Stimulated activated CD4-positive, alpha-beta T cell treated with anti-CD3 and anti-CD28 coated beads, TNF-alpha, amount 100 ng/mL, for 48 hours (primary cell): ENCODE data around the gene GLIPR1.
"Not testable (repeated sequence)": the region's sequence is repeated elsewhere in the genome, so short reads cannot be mapped to it uniquely, and the experiment has no call there.

ENCODE experiments used
- DNase-seq, 3 donors: peaks; one replicate each; pipeline ENCODE4 v3.0.0-alpha.2; 2020; ENCODE audit warnings: low read depth in 3 of 3

GLIPR1 gene

DNA sequence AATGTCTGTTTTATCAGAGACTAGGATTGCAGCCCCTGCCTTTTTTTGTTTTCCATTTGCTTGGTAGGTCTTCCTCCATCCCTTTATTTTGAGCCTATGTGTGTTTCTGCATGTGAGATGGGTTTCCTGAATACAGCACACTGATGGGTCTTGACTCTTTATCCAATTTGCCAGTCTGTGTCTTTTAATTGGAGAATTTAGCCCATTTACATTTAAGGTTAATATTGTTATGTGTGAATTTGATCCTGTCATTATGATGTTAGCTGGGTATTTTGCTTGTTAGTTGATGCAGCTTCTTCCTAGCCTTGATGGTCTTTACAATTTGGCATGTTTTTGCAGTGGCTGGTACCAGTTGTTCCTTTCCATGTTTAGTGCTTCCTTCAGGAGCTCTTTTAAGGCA lies 40.7 kb downstream of the GLIPR1 start:
- DNase-seq, result not testable (repeated sequence)

GRCh38 chr12:75522124-75522523 lies 41.6 kb downstream of the GLIPR1 start:
- not testable (repeated sequence) for DNase-seq

- no peak for DNase-seq
These were observed 44.7 kb downstream of the GLIPR1 start for GRCh38 chr12:75525263-75525662.

DNA sequence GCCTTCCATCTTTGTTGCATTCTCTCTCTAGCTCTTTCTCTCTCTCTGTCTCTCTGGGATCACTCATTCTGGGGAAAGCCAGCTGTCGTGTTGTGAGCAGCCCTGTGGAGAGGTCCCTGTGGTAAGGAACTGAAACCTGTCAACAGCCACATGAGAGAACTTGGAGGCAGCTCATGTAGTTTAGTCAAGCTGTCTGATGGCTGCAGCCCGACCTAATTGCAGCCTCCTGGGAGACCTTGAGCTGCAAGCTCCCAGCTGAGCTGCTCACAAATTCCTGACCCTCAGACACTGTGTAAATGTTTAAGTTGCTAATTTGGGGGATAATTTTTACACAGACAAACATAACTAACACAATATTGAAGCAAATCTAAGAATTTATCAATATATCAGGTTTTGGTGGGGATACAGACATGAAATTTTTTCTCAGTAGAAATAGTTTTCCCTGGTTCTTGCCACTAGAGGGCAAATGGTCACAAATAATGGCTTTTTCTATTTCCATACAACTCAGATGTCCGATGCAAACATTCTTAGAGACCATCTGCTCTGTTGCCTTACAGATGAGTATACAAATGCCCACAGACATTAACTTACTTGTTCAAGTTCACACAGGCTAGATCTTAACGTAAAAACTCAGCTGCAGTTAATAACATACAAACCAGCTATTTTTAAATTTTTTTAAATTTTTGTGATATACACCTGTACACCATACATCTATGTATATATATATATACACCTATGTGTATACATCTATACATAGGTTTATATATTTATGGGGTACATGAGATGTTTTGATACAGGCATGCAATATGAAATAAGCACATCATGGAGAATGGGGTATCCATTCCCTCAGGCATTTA lies 46.3 kb downstream of the GLIPR1 start:
- DNase-seq, result no peak

DNA sequence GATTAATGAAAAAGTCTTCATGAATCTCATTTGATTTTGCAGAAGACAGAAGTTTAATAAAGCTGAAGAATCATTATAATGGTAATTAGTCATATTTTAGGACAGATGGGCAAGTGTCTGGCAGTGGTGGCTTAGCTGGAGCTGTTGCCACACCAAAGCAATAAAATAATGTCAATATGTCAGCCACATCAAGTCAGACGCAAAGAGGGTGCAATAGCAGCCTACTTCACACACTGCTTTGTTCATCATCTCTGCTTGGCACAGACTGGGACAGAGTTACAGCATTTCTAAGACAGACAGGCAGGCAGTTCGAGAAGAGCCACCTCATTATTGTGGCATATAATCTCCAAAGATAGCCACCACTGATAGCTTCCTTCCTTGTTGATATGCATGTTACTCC lies 47.7 kb downstream of the GLIPR1 start:
- no peak for DNase-seq

DNA sequence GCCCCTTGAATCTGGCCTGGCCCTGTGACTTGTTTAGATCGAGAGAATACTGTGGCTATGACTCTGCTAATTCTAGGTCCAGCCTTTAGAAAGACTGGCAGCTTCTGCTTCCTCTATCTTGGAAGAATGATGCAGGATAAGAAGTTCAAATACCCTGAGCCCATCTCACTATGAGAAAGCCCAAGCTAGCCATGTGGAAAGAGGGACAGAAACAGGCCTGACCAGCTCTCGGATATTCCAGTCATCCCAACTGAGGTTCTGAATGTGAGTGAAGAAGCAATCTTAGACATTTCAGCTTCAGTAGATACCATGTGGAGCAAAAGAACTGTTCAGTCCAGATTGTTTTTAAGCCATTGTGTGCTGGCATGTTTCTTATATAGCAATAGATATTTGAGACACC lies 48.1 kb downstream of the GLIPR1 start:
- no peak for DNase-seq

- no peak for DNase-seq
These were observed 48.8 kb downstream of the GLIPR1 start for GRCh38 chr12:75529316-75529715.

GRCh38 chr12:75529826-75530225 lies 49.3 kb downstream of the GLIPR1 start:
- DNase-seq, result no peak

DNA sequence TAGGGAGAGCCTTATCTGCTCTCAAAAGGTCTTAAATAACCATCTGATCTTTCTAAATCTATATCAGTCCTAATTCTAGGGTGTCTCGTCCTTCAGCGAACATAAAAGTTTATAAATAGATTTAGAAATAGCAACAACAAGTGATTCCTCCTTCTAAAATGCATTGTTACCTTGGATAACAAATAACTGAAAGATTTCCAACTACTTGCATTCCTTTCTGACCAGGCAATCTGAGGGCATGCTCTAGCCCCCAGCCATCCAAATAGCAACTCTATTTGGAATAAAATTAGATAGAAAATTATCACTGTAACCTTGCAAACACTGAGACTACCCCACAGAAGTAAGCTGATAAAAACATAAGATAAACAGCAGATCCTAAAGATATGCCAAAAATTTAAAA lies 52.7 kb downstream of the GLIPR1 start:
- DNase-seq, result no peak

- DNase-seq, result no peak
These were observed 59.3 kb downstream of the GLIPR1 start for GRCh38 chr12:75539889-75540288.

DNA sequence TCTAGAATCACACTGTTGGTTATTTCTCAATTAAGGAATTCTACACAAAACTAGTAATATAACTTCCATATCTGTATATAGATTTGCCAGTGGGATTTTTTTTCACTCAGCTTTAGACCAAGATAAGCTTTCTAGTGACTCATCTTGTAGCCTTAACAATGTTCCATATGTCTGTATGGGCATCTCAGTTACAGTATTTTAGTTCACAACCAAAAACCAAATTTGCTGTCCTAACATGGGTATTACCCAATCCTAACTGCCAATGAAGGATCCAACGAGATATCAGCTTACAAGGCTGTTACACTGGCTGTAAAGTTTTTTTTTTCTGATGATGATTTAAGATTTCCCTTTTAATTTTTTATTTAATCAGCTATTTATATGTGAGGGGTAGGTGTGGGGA lies 62.4 kb downstream of the GLIPR1 start:
- DNase-seq, result no peak

DNA sequence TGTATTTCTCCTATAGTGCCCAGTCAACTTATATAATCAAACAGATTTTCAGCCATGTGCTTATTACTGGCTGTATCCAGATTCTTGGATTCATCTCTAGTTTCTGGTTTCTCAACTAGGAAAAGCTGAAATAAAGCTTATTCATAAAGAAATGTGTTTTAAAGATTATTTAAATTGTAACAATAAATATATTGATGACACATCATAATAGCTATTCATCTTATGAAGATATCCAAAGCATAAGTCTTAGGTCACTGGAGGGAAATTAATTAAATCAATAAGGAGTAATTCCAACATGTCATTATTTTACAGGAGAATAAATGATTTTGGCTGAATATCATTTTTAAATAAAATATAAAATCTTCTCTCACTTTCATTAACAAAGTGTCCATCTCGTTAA lies 63.0 kb downstream of the GLIPR1 start:
- no peak for DNase-seq

DNA sequence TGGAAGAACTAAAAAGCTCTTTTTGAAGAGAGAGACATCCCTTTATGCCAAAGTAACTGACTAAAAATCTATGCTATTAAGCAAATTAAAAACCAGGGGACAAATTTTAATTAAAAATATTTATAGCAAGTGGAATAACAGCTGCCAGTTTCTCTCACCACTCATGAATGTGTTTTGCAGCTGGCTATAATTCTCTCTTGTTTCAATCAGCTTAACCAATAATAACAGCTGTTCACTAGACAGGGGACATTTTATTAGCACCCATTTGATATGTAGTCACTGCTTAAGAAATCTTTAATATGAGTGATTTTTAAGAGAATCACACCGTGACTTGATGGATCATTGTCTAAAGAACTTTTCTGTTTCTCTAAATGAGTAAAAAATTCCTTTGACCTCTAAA lies 65.1 kb downstream of the GLIPR1 start:
- DNase-seq, result no peak

GRCh38 chr12:75548879-75549278 lies 68.3 kb downstream of the GLIPR1 start:
- no peak for DNase-seq

DNA sequence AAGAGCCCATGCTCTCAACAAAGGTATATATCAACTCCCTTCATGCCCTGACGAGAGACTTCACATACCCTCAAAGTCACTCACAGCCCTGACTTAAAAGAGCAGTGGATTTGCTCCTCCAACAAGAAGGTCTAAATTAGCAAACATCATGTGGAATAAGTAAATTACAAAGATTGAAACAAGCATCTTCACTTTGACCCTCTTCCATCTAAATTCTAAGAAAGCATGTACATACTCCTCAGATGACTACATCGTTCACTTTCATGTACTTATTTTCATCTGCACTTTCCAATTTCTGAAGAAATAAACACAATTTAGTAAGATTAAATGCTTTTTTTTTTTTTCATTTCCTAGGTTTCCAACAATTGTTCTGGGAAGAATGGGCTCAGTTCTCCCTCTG lies 69.4 kb downstream of the GLIPR1 start:
- no peak for DNase-seq

DNA sequence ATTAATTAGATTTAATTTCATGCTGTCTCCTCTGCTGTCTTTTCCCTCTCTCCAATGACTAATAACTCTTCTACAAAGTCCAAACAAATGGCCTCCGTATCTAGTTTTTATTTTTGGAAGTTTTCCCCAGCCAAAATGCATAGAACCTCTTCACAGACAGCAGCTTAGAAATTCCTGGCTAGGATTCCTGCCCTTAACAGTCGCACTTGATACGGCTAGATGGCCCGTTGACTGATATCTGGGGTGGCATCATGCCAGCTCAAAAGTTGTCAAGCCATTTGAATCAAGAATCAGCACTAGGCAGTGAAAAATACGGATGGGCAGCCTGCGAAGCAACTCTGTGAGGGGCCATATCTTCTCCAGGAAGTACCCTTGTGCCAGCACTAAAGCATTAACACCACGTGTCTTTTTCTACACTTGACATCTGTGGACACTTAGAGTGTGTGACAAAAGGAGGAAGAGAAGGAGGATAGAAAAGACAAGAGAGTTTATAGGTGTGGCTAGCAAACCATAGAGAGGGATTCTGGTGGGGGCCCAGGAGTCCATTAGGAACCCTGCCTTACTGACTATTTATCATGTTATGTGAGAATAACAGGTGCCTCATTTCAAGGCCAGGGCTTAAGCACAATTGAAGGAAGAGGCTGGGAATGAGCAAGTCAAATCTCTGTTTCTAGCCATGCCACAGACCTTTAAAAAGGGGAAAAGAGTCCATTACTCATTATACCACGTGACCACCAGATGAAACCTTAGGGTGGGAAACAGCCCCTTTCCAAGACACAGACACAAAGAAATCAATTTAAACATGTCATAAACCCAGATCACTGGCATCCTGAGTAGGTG lies 70.1 kb downstream of the GLIPR1 start:
- no peak for DNase-seq

- DNase-seq, result no peak
These were observed 70.9 kb downstream of the GLIPR1 start for GRCh38 chr12:75551477-75551876.

DNA sequence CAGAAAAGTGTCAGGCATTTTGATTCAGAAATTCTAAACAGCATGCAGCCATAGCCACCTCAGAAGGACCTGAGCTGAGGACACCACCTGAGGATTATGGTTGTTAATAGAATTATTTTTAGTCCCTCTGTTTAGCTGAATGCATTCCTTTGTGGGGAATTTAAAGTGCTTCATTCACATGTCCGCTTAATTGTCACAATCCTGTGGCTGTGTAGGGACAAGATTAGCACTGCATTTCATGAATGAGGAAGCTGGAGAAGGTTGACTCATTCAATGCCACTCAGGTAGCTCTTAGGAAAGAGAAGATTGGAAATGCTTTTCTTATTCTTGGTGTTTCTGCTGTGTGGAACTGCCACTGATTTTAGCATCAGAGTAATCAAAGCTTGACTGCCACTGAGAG lies 72.8 kb downstream of the GLIPR1 start:
- no peak for DNase-seq
